Measurements from ENCODE around the gene IGSF5.
"Not testable (repeated sequence)": the region's sequence is repeated elsewhere in the genome, so short reads cannot be mapped to it uniquely, and the experiment has no call there.

DNA sequence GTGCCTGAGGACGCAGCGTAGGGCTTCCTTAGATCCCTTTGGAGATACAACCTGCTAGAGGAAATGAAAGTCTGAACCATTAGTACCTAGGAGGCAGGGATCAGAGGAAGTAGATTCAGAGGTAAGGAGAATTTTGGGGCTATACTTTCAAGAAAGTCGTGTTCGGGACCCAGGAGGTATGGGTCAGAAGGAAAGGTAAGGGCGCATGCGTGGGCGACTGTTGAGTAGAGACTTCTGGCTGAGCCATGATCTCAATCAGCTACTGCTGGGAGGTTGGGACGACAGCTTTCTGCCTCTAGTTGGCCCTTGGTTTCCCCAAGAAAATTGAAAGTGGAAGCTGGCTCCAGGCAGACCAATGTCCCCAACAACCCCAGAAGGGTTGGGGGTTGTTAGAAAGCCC is 349 bp downstream of the IGSF5 start:
- TF ChIP-seq POLR2A, POLR2AphosphoS5 (IDR thresholded peaks at IDR 0.05): not testable (repeated sequence)
- TF ChIP-seq, protein P1, sequence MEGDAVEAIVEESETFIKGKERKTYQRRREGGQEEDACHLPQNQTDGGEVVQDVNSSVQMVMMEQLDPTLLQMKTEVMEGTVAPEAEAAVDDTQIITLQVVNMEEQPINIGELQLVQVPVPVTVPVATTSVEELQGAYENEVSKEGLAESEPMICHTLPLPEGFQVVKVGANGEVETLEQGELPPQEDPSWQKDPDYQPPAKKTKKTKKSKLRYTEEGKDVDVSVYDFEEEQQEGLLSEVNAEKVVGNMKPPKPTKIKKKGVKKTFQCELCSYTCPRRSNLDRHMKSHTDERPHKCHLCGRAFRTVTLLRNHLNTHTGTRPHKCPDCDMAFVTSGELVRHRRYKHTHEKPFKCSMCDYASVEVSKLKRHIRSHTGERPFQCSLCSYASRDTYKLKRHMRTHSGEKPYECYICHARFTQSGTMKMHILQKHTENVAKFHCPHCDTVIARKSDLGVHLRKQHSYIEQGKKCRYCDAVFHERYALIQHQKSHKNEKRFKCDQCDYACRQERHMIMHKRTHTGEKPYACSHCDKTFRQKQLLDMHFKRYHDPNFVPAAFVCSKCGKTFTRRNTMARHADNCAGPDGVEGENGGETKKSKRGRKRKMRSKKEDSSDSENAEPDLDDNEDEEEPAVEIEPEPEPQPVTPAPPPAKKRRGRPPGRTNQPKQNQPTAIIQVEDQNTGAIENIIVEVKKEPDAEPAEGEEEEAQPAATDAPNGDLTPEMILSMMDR (IDR thresholded peaks at IDR 0.05), result not testable (repeated sequence)
